ENCODE results near the gene TRIO. TPM values are rescaled to one million over a fixed set of nuclear protein-coding genes. Genes with fewer than 3 reads are reported as not detected.

The TRIO gene
- total and polyA plus RNA-seq, 2 donors (not counting 3 experiments of a cell fraction or from before 2014, with no cell fraction given) = 82.9 to 248 TPM

GRCh38 chr5:14184725-14185124 is 41.6 kb downstream of the TRIO start:
- intact Hi-C loops (cut with micrococcal nuclease) (loop anchor here (5.0 kb wide), 1 partner anchor 147 kb away; no protein-coding TSS in a partner anchor), dilution Hi-C loops (cut with MboI; ENCODE audit: extremely low pct_ligation_motif_present, low sequenced_read_pairs) (no loop called here)
- Histone ChIP-seq H3K36me3 (ENCODE audit: control insufficient read depth in 2 of 2, extremely low read depth in 1 of 2, insufficient read depth in 2 of 2, low read length in 2 of 2) (no peaks in the 10 kb centered on the region), H3K9ac (replicated peaks; ENCODE audit: extremely low read depth, insufficient read depth, low read length) (no peak overlapping the region), H3K4me1 (ENCODE audit: control insufficient read depth, extremely low read depth, insufficient read depth, low read length) (peaks cover 71% of the 10 kb centered on the region), H3K4me3 (replicated peaks in 1 of 3; ENCODE audit: insufficient read depth in 1 of 3, low read depth in 1 of 3, low read length in 3 of 3) (no peak overlapping the region), H3K9me3 (replicated peaks; ENCODE audit: control insufficient read depth, insufficient read depth, low read length) (no peaks in the 10 kb centered on the region), H3K4me2 (ENCODE audit: insufficient read depth, low read length) (no peak overlapping the region), H3K9me1 (replicated peaks; ENCODE audit: control insufficient read depth, extremely low read depth, insufficient read depth, low read length) (no peaks in the 10 kb centered on the region), H3K79me2 (ENCODE audit: control insufficient read depth, insufficient read depth, low read length) (peaks cover 100% of the 10 kb centered on the region), H3K27ac (ENCODE audit: insufficient read depth, low read depth, low read length) (peak overlapping the region; percentile 4), H3K27me3 (ENCODE audit: control insufficient read depth in 2 of 2, insufficient read depth in 2 of 2, low read length in 2 of 2) (no peaks in the 10 kb centered on the region), H4K20me1 (replicated peaks; ENCODE audit: control insufficient read depth, extremely low read depth, insufficient read depth, low read length) (no peaks in the 10 kb centered on the region), H2AFZ (ENCODE audit: low read depth, low read length) (no peak overlapping the region)
- BruUV-seq (replicated peaks) = no TSS peak
- no peak for DNase-seq (ENCODE audit: low read depth, low spot score)
- FAIRE-seq = no peak
- CTCF ChIA-PET = interaction anchor here (1.0 to 1.7 kb wide), 6 partner anchors 10 to 85 kb away, joined by 3 to 9 read pairs (median 4); partner anchors contain the start of gene TRIO
- POLR2A ChIA-PET = no interaction called here
- TF ChIP-seq JUN (IDR thresholded peaks at IDR 0.05; ENCODE audit: borderline replicate concordance, insufficient read depth, insufficient read length, low read depth) (no peak), EZH2 (IDR thresholded peaks at IDR 0.05; ENCODE audit: borderline replicate concordance, low read depth, low read length, severe bottlenecking) (no peak), MAX (IDR thresholded peaks at IDR 0.05; ENCODE audit: insufficient read depth, insufficient read length) (no peak), GATA2 (IDR thresholded peaks at IDR 0.05; ENCODE audit: insufficient read depth, insufficient read length, low read depth, low read length) (no peak), CTCF (IDR thresholded peaks at IDR 0.05; ENCODE audit: extremely low read depth in 1 of 2, insufficient read depth in 1 of 2, low read depth in 1 of 2, low read length in 2 of 2) (no peak), POLR2A (IDR thresholded peaks at IDR 0.05; ENCODE audit: low read depth, low read length) (no peak), FOS (IDR thresholded peaks at IDR 0.05; ENCODE audit: borderline replicate concordance, insufficient read depth, low read length) (no peak), MYC (IDR thresholded peaks at IDR 0.05; ENCODE audit: low read depth, low read length) (no peak), POLR2AphosphoS5 (IDR thresholded peaks at IDR 0.05; ENCODE audit: insufficient read depth, low read depth, low read length) (no peak)
